ENCODE measurements around the gene SPRY4.

SPRY4 gene

DNA sequence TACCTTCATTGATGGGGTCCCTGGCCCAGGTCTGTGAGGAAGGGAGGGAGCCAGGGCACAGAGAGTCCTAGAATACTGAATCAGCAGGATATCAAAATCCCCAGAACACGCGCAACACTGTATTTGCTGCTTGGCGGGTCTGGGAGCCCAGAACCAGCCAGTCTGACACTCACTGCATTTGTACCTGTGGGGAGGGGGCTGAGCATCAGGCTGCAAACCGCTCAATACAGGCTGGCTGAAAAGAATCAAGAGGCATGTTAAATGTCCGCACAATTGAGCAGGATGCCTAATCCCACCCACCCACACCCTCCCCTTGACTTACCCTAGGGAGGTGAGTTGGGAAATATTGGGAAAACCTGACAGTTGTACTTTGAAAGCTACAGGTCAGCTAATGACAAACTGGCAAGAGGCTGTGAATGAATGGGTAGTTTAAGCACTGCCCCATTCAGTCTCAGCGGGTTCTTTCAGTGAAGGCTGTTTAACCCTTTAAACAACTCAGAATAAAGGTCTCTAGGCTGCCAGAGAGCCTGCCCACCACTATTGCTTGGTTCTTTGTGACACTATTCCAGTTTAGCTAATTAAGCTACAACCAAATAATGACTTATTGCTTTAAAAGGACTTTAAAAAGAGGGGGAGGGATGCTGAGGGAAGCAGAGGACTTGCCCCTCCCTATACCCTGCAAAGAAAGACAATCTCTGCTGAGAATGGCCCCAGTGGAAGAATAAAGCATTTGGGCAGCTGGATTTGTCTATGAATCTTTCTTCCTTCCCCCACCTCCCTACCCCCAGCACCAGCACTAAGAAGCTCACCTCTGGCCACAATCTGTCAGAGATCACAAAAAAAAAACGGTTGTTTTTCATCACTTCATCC lies 5.0 kb downstream of the SPRY4 start:
- H3K4me3 Mint-ChIP-seq, result peak overlapping the region; percentile 90
- peaks cover 3% of the 10 kb centered on the region for H3K27me3 Mint-ChIP-seq (ENCODE audit: low read depth, poor library complexity)
- no peak for DNase-seq
- H3K36me3 Mint-ChIP-seq (ENCODE audit: low read depth), result peaks cover 22% of the 10 kb centered on the region
- H3K4me1 Mint-ChIP-seq, result peaks cover 90% of the 10 kb centered on the region
- no peaks in the 10 kb centered on the region for H3K9me3 Mint-ChIP-seq
- peak overlapping the region; percentile 92 for H3K27ac Mint-ChIP-seq
- TF ChIP-seq, protein P1, sequence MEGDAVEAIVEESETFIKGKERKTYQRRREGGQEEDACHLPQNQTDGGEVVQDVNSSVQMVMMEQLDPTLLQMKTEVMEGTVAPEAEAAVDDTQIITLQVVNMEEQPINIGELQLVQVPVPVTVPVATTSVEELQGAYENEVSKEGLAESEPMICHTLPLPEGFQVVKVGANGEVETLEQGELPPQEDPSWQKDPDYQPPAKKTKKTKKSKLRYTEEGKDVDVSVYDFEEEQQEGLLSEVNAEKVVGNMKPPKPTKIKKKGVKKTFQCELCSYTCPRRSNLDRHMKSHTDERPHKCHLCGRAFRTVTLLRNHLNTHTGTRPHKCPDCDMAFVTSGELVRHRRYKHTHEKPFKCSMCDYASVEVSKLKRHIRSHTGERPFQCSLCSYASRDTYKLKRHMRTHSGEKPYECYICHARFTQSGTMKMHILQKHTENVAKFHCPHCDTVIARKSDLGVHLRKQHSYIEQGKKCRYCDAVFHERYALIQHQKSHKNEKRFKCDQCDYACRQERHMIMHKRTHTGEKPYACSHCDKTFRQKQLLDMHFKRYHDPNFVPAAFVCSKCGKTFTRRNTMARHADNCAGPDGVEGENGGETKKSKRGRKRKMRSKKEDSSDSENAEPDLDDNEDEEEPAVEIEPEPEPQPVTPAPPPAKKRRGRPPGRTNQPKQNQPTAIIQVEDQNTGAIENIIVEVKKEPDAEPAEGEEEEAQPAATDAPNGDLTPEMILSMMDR (IDR thresholded peaks at IDR 0.05), result no peak

GRCh38 chr5:142319105-142319504 lies 5.7 kb downstream of the SPRY4 start:
- Mint-ChIP-seq H3K4me3 (peak overlapping the region; percentile 65), H3K9me3 (no peaks in the 10 kb centered on the region), H3K36me3 (ENCODE audit: low read depth) (peaks cover 26% of the 10 kb centered on the region), H3K4me1 (peaks cover 94% of the 10 kb centered on the region), H3K27me3 (ENCODE audit: low read depth, poor library complexity) (peaks cover 3% of the 10 kb centered on the region), H3K27ac (peak overlapping the region; percentile 32)
- no peak for DNase-seq
- TF ChIP-seq, protein P1 (IDR thresholded peaks at IDR 0.05), result no peak

DNA sequence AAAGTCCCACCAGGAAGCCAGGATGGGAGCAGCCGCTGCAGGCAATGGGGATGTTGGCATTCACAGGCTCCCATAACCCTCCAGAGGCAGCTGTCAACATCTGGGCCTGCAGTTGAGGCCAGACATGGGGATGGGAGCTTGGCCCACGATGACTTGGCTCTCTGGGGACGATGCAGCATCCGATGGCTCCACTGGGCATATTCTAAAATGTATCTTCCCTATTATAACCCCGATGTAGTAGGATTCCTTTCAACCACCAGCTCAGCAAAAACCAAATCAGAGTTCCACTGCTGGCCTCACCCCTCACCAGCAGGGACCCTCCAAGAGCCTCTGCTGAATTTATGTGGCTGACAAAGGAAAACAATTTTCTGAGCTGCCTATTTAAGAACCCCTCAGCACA lies 7.1 kb downstream of the SPRY4 start:
- peak overlapping the region; percentile 92 for H3K27ac Mint-ChIP-seq
- H3K27me3 Mint-ChIP-seq (ENCODE audit: low read depth, poor library complexity), result no peaks in the 10 kb centered on the region

DNA sequence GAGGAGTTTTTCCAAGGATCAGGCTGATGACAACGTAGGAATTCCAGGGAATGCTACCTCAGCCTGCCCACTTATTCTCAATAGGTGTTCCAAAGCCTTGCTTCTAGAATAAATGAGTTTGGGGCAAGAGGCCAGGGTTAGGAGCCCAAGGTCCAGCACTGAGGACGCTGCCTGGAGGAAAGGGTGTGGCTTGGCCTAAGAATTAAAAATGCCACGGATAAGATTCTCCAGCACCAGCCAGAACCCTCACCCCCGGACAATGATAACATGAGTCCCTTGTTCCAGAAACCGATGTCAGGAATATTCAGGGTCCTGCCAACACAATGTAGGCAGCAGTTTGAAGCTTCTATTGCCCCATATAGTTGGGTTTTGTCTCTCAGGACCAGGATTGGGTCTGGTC lies 7.6 kb downstream of the SPRY4 start:
- H3K36me3 Mint-ChIP-seq (ENCODE audit: low read depth), result peaks cover 42% of the 10 kb centered on the region
- H3K9me3 Mint-ChIP-seq, result no peaks in the 10 kb centered on the region
- TF ChIP-seq, protein P1 (IDR thresholded peaks at IDR 0.05), result no peak
- peaks cover 96% of the 10 kb centered on the region for H3K4me1 Mint-ChIP-seq
- H3K27me3 Mint-ChIP-seq (ENCODE audit: low read depth, poor library complexity), result no peaks in the 10 kb centered on the region
- H3K4me3 Mint-ChIP-seq, result no peak overlapping the region
- no peak for DNase-seq
- H3K27ac Mint-ChIP-seq, result peak overlapping the region; percentile 93

More for the DNA sequence above, 7.1 kb downstream of the SPRY4 start:
- no peak for DNase-seq
- peaks cover 96% of the 10 kb centered on the region for H3K4me1 Mint-ChIP-seq
- H3K36me3 Mint-ChIP-seq (ENCODE audit: low read depth), result peaks cover 36% of the 10 kb centered on the region
- no peaks in the 10 kb centered on the region for H3K9me3 Mint-ChIP-seq
- H3K4me3 Mint-ChIP-seq, result peak overlapping the region; percentile 52
- TF ChIP-seq, protein P1 (IDR thresholded peaks at IDR 0.05), result no peak

GRCh38 chr5:142316681-142317080 lies 8.1 kb downstream of the SPRY4 start:
- no peak for DNase-seq
- peak overlapping the region; percentile 93 for H3K27ac Mint-ChIP-seq
- peak overlapping the region; percentile 48 for H3K4me3 Mint-ChIP-seq
- TF ChIP-seq, protein P1 (IDR thresholded peaks at IDR 0.05), result no peak
- H3K4me1 Mint-ChIP-seq, result peaks cover 96% of the 10 kb centered on the region
- no peaks in the 10 kb centered on the region for H3K9me3 Mint-ChIP-seq
- peaks cover 47% of the 10 kb centered on the region for H3K36me3 Mint-ChIP-seq (ENCODE audit: low read depth)
- H3K27me3 Mint-ChIP-seq (ENCODE audit: low read depth, poor library complexity), result no peaks in the 10 kb centered on the region

DNA sequence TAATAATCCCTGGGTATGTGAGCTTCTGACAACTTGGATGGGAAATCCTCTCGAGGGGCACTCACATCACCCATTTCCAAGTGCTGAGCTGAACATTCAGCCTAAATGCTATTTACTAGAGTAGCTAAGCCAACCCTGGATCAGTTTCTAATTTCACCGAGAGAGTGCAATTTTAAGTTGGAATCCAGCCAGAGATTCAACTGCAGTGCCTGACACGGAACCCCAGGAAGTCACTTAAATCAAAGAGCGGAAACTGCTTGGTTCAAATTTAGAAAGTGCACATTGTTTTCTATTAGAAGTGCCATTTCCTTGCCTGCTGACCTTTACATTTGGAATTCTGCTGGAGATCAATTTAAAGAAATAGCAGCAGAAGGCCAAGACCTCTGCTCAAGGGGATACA lies 8.8 kb downstream of the SPRY4 start:
- Mint-ChIP-seq H3K4me3 (peak overlapping the region; percentile 42), H3K4me1 (peaks cover 96% of the 10 kb centered on the region), H3K36me3 (ENCODE audit: low read depth) (peaks cover 51% of the 10 kb centered on the region), H3K27ac (peak overlapping the region; percentile 50), H3K9me3 (no peaks in the 10 kb centered on the region), H3K27me3 (ENCODE audit: low read depth, poor library complexity) (no peaks in the 10 kb centered on the region)
- TF ChIP-seq, protein P1 (IDR thresholded peaks at IDR 0.05), result no peak
- DNase-seq, result no peak

Measured in nephron progenitor cell (in vitro differentiated cells).